ENCODE results near the gene CCDC34.

CCDC34 gene

DNA sequence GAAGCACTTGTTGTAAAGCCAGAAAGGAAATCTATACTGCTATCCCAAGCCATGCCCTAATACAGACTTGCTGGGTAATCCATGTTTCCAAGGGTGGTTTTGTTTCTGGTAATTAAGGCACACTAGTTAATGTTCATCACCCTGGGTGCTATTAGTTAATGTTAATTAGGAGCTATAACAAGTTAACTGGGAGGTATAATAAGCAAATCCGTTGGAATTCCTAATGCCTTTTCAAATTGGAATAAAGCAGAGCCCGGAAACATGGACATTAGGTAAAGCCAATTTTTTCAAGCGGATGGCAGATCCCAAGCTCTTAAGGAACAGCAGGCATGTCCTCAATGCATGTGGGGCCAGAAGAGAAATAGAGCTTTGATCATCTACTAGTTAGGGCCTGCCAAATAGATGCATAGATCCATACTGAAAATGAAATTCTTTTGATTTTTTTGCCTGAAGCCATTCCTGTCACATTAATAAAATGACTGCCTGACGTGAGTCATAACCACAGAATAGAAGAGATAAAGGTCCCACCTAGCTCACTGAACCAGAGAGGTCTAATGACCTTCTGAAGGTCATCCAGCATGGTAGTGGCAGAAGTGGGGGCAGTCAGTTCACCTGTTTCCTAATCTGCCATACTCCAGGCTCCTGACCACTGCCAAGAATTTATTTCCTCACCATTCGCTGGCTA, 28.5 kb upstream of the CCDC34 start:
- Histone ChIP-seq H3K4ac (ENCODE audit: low read depth in 1 of 2, low read length in 2 of 2) (no peak overlapping the region), H3K36me3 (ENCODE audit: control insufficient read depth in 1 of 2, insufficient read depth in 2 of 2, low read depth in 1 of 2, low read length in 2 of 2) (no peaks in the 10 kb centered on the region), H3K79me1 (replicated peaks; ENCODE audit: low read length, poor library complexity, severe bottlenecking) (peaks cover 7% of the 10 kb centered on the region), H3K9ac (ENCODE audit: low read length) (no peak overlapping the region), H2AFZ (ENCODE audit: low read depth, low read length) (no peak overlapping the region), H3K27ac (ENCODE audit: low read length, poor library complexity, severe bottlenecking) (peak overlapping the region; percentile 42), H3K4me2 (ENCODE audit: low read length, poor library complexity, severe bottlenecking) (no peak overlapping the region), H3K27me3 (ENCODE audit: control insufficient read depth in 1 of 2, insufficient read depth in 1 of 2, low read length in 2 of 2) (no peaks in the 10 kb centered on the region), H2AK5ac (ENCODE audit: low read length, severe bottlenecking) (peak overlapping the region; percentile 56), H2BK5ac (ENCODE audit: low read depth, low read length, poor library complexity, severe bottlenecking) (no peak overlapping the region), H3K18ac (ENCODE audit: low read depth in 1 of 2, low read length in 2 of 2) (no peak overlapping the region), H2BK12ac (ENCODE audit: low read length in 2 of 2) (no peak overlapping the region), H2BK120ac (ENCODE audit: low read depth, low read length) (no peak overlapping the region), H2BK15ac (ENCODE audit: low read depth, poor library complexity, severe bottlenecking) (no peak overlapping the region), H3K4me1 (ENCODE audit: control insufficient read depth, insufficient read depth, low read depth, low read length) (peaks cover 9% of the 10 kb centered on the region), H4K91ac (ENCODE audit: low read length) (no peak overlapping the region), H4K8ac (ENCODE audit: low read length) (no peak overlapping the region), H3K14ac (ENCODE audit: low read length in 2 of 2) (no peak overlapping the region), H3K4me3 (ENCODE audit: insufficient read depth in 1 of 2, low read depth in 1 of 2, low read length in 2 of 2) (no peak overlapping the region), H3K9me3 (ENCODE audit: control insufficient read depth, low read length) (no peaks in the 10 kb centered on the region), H3K23ac (ENCODE audit: low read length in 2 of 2) (no peak overlapping the region)
- DNase-seq = peak; percentile 16
- 84% methylated on average over 4 of the region's 5 CpGs for WGBS

DNA sequence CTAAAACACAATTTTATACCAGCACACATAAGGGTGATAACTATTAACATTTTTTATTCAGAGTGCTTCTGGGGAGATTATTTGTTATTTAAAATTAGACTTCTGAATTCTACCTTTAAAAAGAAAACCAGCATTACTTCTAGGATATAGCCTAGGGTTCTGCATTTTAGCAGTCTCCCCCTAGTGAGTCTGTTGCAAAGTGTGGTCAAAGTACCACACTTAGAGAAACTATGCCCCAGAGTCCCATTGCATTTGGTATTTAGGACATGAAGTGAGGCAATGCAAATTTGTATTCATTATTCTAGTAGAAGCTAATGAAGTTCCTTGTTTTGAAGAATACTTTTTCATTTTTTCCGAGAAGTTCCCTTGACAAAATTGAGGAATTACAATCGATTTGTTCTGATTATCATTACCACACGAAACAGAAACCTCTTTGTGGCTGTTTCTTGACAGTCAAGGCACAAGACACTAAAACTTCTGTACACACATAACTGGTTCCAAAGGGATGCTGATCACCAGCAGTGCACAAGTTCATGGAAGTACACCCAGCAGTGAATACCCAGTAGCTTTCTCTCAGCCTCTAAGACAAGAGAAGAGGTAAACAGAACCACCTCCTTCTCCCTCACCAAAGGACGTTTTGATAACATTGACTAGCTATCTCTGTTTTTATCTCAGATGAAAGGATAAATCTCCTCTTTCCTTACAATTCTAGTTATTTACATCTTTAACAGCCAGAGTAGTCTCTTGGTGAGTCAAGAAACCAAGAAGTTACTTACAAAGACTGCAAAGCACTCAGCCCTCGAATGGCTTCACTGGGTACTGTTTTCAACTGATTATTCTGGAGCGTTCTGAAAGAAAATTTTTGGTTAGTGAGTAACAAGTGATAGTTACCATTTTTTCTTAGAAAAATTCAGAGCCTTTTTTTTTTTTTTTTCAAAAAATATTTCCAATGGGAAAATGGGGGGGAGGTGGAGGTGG, 27.6 kb upstream of the CCDC34 start:
- Histone ChIP-seq H2AFZ (ENCODE audit: low read depth, low read length) (no peak overlapping the region), H3K36me3 (ENCODE audit: control insufficient read depth in 1 of 2, insufficient read depth in 2 of 2, low read depth in 1 of 2, low read length in 2 of 2) (no peaks in the 10 kb centered on the region), H3K4me1 (ENCODE audit: control insufficient read depth, insufficient read depth, low read depth, low read length) (peaks cover 4% of the 10 kb centered on the region), H3K9ac (ENCODE audit: low read length) (no peak overlapping the region), H3K4me3 (ENCODE audit: insufficient read depth in 1 of 2, low read depth in 1 of 2, low read length in 2 of 2) (no peak overlapping the region), H2BK15ac (ENCODE audit: low read depth, poor library complexity, severe bottlenecking) (no peak overlapping the region), H3K9me3 (ENCODE audit: control insufficient read depth, low read length) (no peaks in the 10 kb centered on the region), H3K79me1 (replicated peaks; ENCODE audit: low read length, poor library complexity, severe bottlenecking) (peaks cover 7% of the 10 kb centered on the region), H3K18ac (ENCODE audit: low read depth in 1 of 2, low read length in 2 of 2) (no peak overlapping the region), H3K27me3 (ENCODE audit: control insufficient read depth in 1 of 2, insufficient read depth in 1 of 2, low read length in 2 of 2) (no peaks in the 10 kb centered on the region), H3K23ac (ENCODE audit: low read length in 2 of 2) (no peak overlapping the region), H2BK12ac (ENCODE audit: low read length in 2 of 2) (no peak overlapping the region), H3K4ac (ENCODE audit: low read depth in 1 of 2, low read length in 2 of 2) (no peak overlapping the region), H3K14ac (ENCODE audit: low read length in 2 of 2) (no peak overlapping the region), H2AK5ac (ENCODE audit: low read length, severe bottlenecking) (peak overlapping the region; percentile 31), H2BK5ac (ENCODE audit: low read depth, low read length, poor library complexity, severe bottlenecking) (no peak overlapping the region), H4K8ac (ENCODE audit: low read length) (no peak overlapping the region), H3K27ac (ENCODE audit: low read length, poor library complexity, severe bottlenecking) (peak overlapping the region; percentile 77), H4K91ac (ENCODE audit: low read length) (no peak overlapping the region), H2BK120ac (ENCODE audit: low read depth, low read length) (no peak overlapping the region), H3K4me2 (ENCODE audit: low read length, poor library complexity, severe bottlenecking) (no peak overlapping the region)
- peak; percentile 39 for DNase-seq
- 87% methylated on average over 4 of the region's 6 CpGs for WGBS

DNA sequence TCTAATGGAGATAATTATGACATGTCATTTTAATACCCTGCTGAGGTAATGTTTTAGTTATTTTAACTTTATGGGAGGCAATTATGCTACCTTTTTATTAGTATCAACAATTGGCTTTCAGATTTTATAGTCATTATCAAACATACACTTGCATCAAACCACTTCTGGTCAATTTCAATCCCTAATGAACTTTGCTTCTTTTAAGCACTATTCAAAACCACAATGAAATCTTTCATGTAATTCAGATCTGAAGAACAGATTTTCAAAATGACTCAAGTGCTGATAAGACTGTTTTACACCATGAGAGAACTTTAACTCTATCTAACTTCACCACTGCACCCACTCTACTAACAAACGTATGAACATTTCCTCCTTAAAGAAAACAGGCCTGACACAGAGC, 25.9 kb upstream of the CCDC34 start:
- H3K36me3 ChIP-seq (ENCODE audit: control insufficient read depth in 1 of 2, insufficient read depth in 2 of 2, low read depth in 1 of 2, low read length in 2 of 2) = peaks cover 0 to 10% of the 10 kb centered on the region in 2 experiments
- H2AFZ ChIP-seq (ENCODE audit: low read depth, low read length) = no peak overlapping the region
- H2BK12ac ChIP-seq (ENCODE audit: low read length in 2 of 2) = no peak overlapping the region
- no peak overlapping the region for H4K91ac ChIP-seq (ENCODE audit: low read length)
- H3K4me1 ChIP-seq (ENCODE audit: control insufficient read depth, insufficient read depth, low read depth, low read length) = peaks cover 5% of the 10 kb centered on the region
- no peak overlapping the region for H4K8ac ChIP-seq (ENCODE audit: low read length)
- no peak overlapping the region for H2BK5ac ChIP-seq (ENCODE audit: low read depth, low read length, poor library complexity, severe bottlenecking)
- no peaks in the 10 kb centered on the region for H3K27me3 ChIP-seq (ENCODE audit: control insufficient read depth in 1 of 2, insufficient read depth in 1 of 2, low read length in 2 of 2)
- 56% methylated on average over 1 of the region's 1 CpG for WGBS
- H3K4me3 ChIP-seq (ENCODE audit: insufficient read depth in 1 of 2, low read depth in 1 of 2, low read length in 2 of 2) = no peak overlapping the region
- DNase-seq = no peak
- H2AK5ac ChIP-seq (ENCODE audit: low read length, severe bottlenecking) = no peak overlapping the region
- H3K4ac ChIP-seq (ENCODE audit: low read depth in 1 of 2, low read length in 2 of 2) = no peak overlapping the region
- H2BK15ac ChIP-seq (ENCODE audit: low read depth, poor library complexity, severe bottlenecking) = no peak overlapping the region
- no peak overlapping the region for H3K27ac ChIP-seq (ENCODE audit: low read length, poor library complexity, severe bottlenecking)
- peaks cover 7% of the 10 kb centered on the region for H3K79me1 ChIP-seq (replicated peaks; ENCODE audit: low read length, poor library complexity, severe bottlenecking)
- no peaks in the 10 kb centered on the region for H3K9me3 ChIP-seq (ENCODE audit: control insufficient read depth, low read length)
- H3K9ac ChIP-seq (ENCODE audit: low read length) = no peak overlapping the region
- H3K14ac ChIP-seq (ENCODE audit: low read length in 2 of 2) = no peak overlapping the region
- no peak overlapping the region for H2BK120ac ChIP-seq (ENCODE audit: low read depth, low read length)
- H3K18ac ChIP-seq (ENCODE audit: low read depth in 1 of 2, low read length in 2 of 2) = no peak overlapping the region
- H3K23ac ChIP-seq (ENCODE audit: low read length in 2 of 2) = no peak overlapping the region
- no peak overlapping the region for H3K4me2 ChIP-seq (ENCODE audit: low read length, poor library complexity, severe bottlenecking)

DNA sequence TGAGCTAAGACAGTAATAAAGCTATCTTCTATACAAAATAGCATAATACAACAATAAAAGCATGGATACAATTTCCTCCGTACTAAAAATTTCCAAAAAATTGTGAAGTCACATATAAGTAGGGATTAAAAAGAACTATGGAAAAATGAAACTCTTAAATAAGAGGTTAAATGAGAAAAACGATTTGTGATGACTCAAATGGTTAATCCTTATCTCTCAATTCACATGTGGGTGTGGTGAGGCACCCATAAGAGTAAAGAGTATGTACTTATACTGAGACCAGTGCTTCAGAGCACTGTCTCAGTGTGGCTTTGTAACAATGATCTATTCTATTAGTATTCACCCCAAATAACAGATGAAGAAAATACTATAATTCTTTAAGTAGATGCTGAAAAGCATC, 25.0 kb upstream of the CCDC34 start:
- Histone ChIP-seq H2BK12ac (ENCODE audit: low read length in 2 of 2) (no peak overlapping the region), H4K8ac (ENCODE audit: low read length) (no peak overlapping the region), H3K79me1 (replicated peaks; ENCODE audit: low read length, poor library complexity, severe bottlenecking) (peaks cover 7% of the 10 kb centered on the region), H3K27me3 (ENCODE audit: control insufficient read depth in 1 of 2, insufficient read depth in 1 of 2, low read length in 2 of 2) (no peaks in the 10 kb centered on the region), H2AK5ac (ENCODE audit: low read length, severe bottlenecking) (no peak overlapping the region), H3K27ac (ENCODE audit: low read length, poor library complexity, severe bottlenecking) (no peak overlapping the region), H4K91ac (ENCODE audit: low read length) (no peak overlapping the region), H2BK120ac (ENCODE audit: low read depth, low read length) (no peak overlapping the region), H3K14ac (ENCODE audit: low read length in 2 of 2) (no peak overlapping the region), H3K23ac (ENCODE audit: low read length in 2 of 2) (no peak overlapping the region), H3K4me3 (ENCODE audit: insufficient read depth in 1 of 2, low read depth in 1 of 2, low read length in 2 of 2) (no peak overlapping the region), H2BK5ac (ENCODE audit: low read depth, low read length, poor library complexity, severe bottlenecking) (no peak overlapping the region), H3K9me3 (ENCODE audit: control insufficient read depth, low read length) (no peaks in the 10 kb centered on the region), H3K4me2 (ENCODE audit: low read length, poor library complexity, severe bottlenecking) (no peak overlapping the region), H3K4me1 (ENCODE audit: control insufficient read depth, insufficient read depth, low read depth, low read length) (peaks cover 5% of the 10 kb centered on the region), H3K4ac (ENCODE audit: low read depth in 1 of 2, low read length in 2 of 2) (no peak overlapping the region), H2BK15ac (ENCODE audit: low read depth, poor library complexity, severe bottlenecking) (no peak overlapping the region), H3K18ac (ENCODE audit: low read depth in 1 of 2, low read length in 2 of 2) (no peak overlapping the region), H2AFZ (ENCODE audit: low read depth, low read length) (no peak overlapping the region), H3K36me3 (ENCODE audit: control insufficient read depth in 1 of 2, insufficient read depth in 2 of 2, low read depth in 1 of 2, low read length in 2 of 2) (peaks cover 0 to 12% of the 10 kb centered on the region in 2 experiments), H3K9ac (ENCODE audit: low read length) (no peak overlapping the region)
- 14% methylated on average over 1 of the region's 2 CpGs for WGBS
- no peak for DNase-seq
